ENCODE measurements around the gene PHACTR1. TPM values are rescaled to one million over a fixed set of nuclear protein-coding genes. Genes with fewer than 3 reads are reported as not detected.
"Not testable (repeated sequence)": the region's sequence is repeated elsewhere in the genome, so short reads cannot be mapped to it uniquely, and the experiment has no call there.

The PHACTR1 gene
- total RNA-seq, 6 experiments from 2014 or later, result 0.20 to 3.5 (median 0.93) TPM

GRCh38 chr6:13319891-13320564, 603.5 kb downstream of the PHACTR1 start:
- H3K36me3 ChIP-seq, result peaks cover 0 to 67% (median 22%) of the 10 kb centered on the region in 4 donors
- TF ChIP-seq POLR2A (IDR thresholded peaks at IDR 0.05), result no peak
- TF ChIP-seq CTCF (IDR thresholded peaks at IDR 0.05), result no peak
- intact Hi-C loops (cut with DNase I), result loop anchor here in 1 of 2 donors (10.0 kb wide), 1 partner anchor 125 kb away; no protein-coding TSS in a partner anchor

GRCh38 chr6:13326031-13326586, 609.5 kb downstream of the PHACTR1 start:
- DNase-seq, H3K4me3 ChIP-seq, H3K9me3 ChIP-seq, ATAC-seq, H3K4me1 ChIP-seq, H3K27me3 ChIP-seq, H3K27ac ChIP-seq: not testable (repeated sequence)
- H3K36me3 ChIP-seq, result peaks cover 0 to 23% (median 5%) of the 10 kb centered on the region in 4 donors
- intact Hi-C loops (cut with DNase I), result loop anchor here in 1 of 2 donors (10.0 kb wide), 1 partner anchor 131 kb away; no protein-coding TSS in a partner anchor
- WGBS (ENCODE audit: insufficient coverage, low coverage, low lambda C conversion rate, missing lambda C conversion rate), result 61% methylated on average over 3 of the region's 3 CpGs

More at GRCh38 chr6:13319891-13320564, 603.5 kb downstream of the PHACTR1 start:
- no peak overlapping the region for H3K4me3 ChIP-seq
- H3K27ac ChIP-seq, result no peak overlapping the region
- no peak for ATAC-seq
- no peaks in the 10 kb centered on the region for H3K27me3 ChIP-seq
- no peaks in the 10 kb centered on the region for H3K4me1 ChIP-seq
- no peaks in the 10 kb centered on the region for H3K9me3 ChIP-seq
- 93% methylated on average over 5 of the region's 5 CpGs for WGBS (ENCODE audit: insufficient coverage, low coverage, low lambda C conversion rate, missing lambda C conversion rate)
- DNase-seq, result no peak

GRCh38 chr6:13327691-13328075, 611.1 kb downstream of the PHACTR1 start:
- ATAC-seq, result peak in 2 of 4 donors; percentile 2 to 8
- no peak for TF ChIP-seq POLR2A (IDR thresholded peaks at IDR 0.05)
- no peak for TF ChIP-seq CTCF (IDR thresholded peaks at IDR 0.05)
- Histone ChIP-seq H3K27ac (peak overlapping the region; percentile 79 to 87 (median 87)), H3K27me3 (no peaks in the 10 kb centered on the region), H3K36me3 (peaks cover 0 to 15% (median 5%) of the 10 kb centered on the region in 4 donors), H3K4me1 (peaks cover 0 to 6% (median 0%) of the 10 kb centered on the region in 4 donors), H3K9me3 (no peaks in the 10 kb centered on the region), H3K4me3 (peak overlapping the region; percentile 70 to 85 (median 72))
- intact Hi-C loops (cut with DNase I), result loop anchor here in 1 of 2 donors (10.0 kb wide), 1 partner anchor 133 kb away; no protein-coding TSS in a partner anchor
- WGBS (ENCODE audit: insufficient coverage, low coverage, low lambda C conversion rate, missing lambda C conversion rate), result 0% methylated on average over 10 of the region's 10 CpGs
- DNase-seq, result no peak

- ATAC-seq (peak; percentile 96 to 98 (median 98)), DNase-seq (peak; percentile 94 to 95 (median 95))
- H3K4me3 ChIP-seq, result peak within 1 kb of the TSS; percentile 70 to 85 (median 72)
- TF ChIP-seq CTCF (IDR thresholded peaks at IDR 0.05), result peak in 1 of 4 donors; percentile 18
- peak; percentile 96 for TF ChIP-seq POLR2A (IDR thresholded peaks at IDR 0.05)
- peak within 1 kb of the TSS; percentile 79 to 87 (median 87) for H3K27ac ChIP-seq
- H3K4me1 ChIP-seq, result peaks cover 0 to 6% (median 0%) of the 10 kb centered on the region in 4 donors
- no peaks in the 10 kb centered on the region for H3K9me3 ChIP-seq
- peaks cover 0 to 15% (median 3%) of the 10 kb centered on the region in 4 donors for H3K36me3 ChIP-seq
- intact Hi-C loops (cut with DNase I), result loop anchor here in 1 of 2 donors (10.0 kb wide), 1 partner anchor 133 kb away; no protein-coding TSS in a partner anchor
- WGBS (ENCODE audit: insufficient coverage, low coverage, low lambda C conversion rate, missing lambda C conversion rate), result 0% methylated on average over 17 of the region's 63 CpGs
- H3K27me3 ChIP-seq, result no peaks in the 10 kb centered on the region
Observed at GRCh38 chr6:13328076-13328874, 611.7 kb downstream of the PHACTR1 start, which contains the start of gene TBC1D7. TBC1D7 (minus strand) TSS chr6:13328537; CDS start chr6:13326898, 1,639 bp downstream.
